GM19025 (cell line): Measurements from ENCODE around the gene FNIP1.
A peak's percentile ranks its signal among the peaks of the same experiment; 100 is the strongest.
"Not testable (repeated sequence)": the region's sequence is repeated elsewhere in the genome, so short reads cannot be mapped to it uniquely, and the experiment has no call there.

Experiments used
- ATAC-seq: cut with Tn5 transposase; IDR thresholded peaks from one replicate; pipeline ENCODE4 v1.9.1; 2021; ENCODE audit warnings: mild to moderate bottlenecking, low read depth, moderate library complexity; ENCODE audit not compliant: unreplicated experiment

FNIP1 gene

GRCh38 chr5:131694926-131695325, 101.9 kb downstream of the FNIP1 start:
- no peak for ATAC-seq

GRCh38 chr5:131693894-131694293, 102.9 kb downstream of the FNIP1 start:
- no peak for ATAC-seq

- ATAC-seq: no peak
Measured at GRCh38 chr5:131685516-131686171, 111.2 kb downstream of the FNIP1 start.

DNA sequence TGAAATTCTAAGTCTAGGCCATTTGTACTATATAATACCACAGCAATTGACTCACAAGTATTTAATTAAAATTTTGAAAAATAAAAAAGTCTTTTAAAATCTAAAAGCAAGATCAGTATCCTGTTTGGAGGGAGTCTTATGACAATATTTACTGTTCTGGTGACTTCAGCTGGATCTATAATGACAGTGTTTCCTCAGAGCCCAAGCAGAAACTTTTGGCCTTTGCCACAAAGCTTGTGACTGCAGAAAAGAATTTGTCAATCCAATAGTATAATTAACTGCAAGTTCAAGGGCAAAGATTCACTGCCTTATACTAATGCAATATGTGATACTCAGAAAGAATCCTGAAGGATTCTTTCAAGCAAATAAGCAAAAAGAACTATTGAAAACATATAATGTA, 112.2 kb downstream of the FNIP1 start:
- no peak for ATAC-seq

GRCh38 chr5:131684051-131684450, 112.8 kb downstream of the FNIP1 start:
- ATAC-seq: no peak

GRCh38 chr5:131682826-131683225, 114.0 kb downstream of the FNIP1 start:
- no peak for ATAC-seq

DNA sequence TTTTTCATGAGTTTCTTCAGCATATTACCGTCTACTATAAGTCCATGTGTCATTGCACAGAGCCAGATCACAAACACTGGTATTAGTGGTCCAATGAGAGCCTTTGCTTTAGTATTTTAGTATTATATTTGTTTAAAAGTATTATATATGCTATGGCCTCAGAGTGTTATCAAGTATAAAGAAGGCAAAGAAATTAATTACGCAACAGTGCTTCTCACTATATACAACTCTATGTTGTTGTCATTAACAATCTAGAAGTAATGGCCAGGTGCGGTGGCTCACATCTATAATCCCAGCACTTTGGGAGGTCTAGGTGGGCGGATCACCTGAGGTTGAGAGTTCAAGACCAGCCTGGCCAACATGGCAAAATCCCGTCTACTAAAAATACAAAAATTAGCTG, 114.6 kb downstream of the FNIP1 start:
- no peak for ATAC-seq

GRCh38 chr5:131679911-131680310, 116.9 kb downstream of the FNIP1 start:
- ATAC-seq: no peak

GRCh38 chr5:131678273-131678672, 118.5 kb downstream of the FNIP1 start:
- ATAC-seq: not testable (repeated sequence)

GRCh38 chr5:131677115-131677514, 119.7 kb downstream of the FNIP1 start:
- no peak for ATAC-seq

DNA sequence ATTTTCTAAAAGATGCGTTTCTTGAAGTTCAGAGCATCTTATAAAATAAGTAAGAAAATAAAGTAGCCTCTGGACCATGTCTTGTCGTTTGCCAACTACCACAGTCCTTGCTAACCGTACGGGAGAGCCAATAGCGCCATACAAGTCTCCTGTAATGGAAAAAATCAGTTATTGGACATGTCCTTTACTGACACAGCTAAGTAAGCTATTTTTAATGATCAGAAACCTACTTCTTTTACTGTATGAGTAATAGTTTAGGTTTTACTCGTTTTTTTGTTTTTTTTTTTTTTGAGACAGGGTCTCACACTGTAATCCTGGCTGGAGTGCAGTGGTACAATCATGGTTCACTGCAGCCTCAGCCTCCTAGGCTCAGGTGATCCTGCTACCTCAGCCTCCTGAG, 124.0 kb downstream of the FNIP1 start:
- ATAC-seq: no peak

DNA sequence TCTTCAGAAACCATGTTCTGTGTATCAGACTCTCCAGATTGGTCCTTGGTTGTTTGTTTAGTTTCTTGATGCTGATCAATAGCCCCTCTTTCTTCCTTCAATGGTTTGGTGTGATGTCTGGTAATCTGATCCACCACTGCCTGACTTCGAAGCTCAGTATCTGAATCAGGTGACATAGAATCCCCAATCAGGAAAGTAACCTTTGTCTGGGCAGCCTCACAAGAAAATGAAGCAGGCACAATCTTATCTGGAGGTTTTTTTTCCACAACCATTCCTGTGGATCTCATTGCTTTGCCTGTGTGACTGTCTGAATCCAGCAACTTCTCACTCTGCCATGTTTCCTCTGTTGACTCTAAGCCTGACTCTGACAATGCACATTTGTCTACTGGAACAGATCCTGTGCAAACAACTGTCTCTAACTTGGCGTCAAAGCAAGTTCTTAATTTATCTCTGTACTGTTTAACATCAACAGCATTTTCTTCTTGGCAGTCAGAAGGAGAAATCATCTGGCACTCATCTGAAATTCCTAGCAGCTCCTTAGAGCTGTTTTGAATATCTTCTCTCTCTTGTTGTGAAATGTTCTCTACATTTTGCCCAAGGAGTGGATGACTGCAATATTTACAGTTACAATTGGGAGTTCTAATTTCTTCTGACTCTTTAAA, 124.7 kb downstream of the FNIP1 start:
- ATAC-seq: no peak

DNA sequence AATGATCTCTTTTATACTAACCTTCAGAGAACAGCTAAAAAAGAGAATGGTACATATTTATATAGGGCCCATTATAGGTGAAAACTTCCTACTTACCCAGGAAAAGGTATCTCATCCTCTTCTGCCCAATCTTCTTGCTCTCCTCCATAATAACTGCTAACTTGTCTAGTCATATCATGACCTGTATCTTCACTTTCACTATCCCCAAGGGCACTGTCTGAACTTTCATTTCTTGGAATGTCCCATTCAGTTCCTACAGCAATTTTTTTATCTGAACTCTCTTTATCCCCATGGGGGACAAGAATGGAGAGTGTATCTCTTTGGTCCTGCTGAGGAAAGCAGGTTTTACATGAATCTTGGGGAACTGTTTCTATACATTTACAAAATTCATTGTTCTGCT, 125.4 kb downstream of the FNIP1 start:
- peak; percentile 43 for ATAC-seq

DNA sequence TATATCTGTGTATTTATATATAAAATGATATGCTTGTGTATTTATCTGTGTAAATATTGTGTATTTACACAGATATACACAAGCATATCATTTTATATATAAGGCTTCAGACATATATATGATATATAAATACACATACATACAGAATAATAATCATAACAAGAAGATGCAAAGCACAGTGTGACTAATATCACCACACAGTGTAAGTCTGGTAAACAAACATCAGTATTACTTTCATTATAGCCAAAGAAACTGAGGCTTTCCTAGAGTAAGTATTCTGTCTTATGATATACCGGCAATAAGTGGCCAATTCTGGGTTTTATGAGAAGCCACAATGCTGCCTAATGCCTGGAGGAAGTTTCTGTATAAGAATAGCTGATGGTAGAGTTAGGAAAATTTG, 131.9 kb downstream of the FNIP1 start:
- no peak for ATAC-seq

DNA sequence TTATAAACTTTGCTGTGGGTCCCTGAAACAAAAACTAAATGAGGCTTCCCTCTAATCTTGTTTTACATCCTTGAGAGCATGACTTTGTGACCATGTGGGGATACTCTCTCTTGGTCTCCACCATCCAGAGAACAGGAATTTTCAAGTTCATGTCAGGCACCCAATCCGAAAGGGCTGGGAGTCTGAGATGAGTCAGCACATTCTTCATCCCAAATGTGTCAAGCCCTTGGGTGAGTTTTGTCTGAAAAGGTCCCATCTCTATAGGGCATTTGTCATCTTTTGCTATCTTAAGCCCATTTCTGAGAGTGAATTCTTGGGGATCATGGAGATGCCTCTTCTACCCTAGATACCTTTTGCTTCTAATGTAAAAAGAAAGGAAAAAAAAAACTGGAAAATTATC, 134.9 kb downstream of the FNIP1 start:
- ATAC-seq: no peak

DNA sequence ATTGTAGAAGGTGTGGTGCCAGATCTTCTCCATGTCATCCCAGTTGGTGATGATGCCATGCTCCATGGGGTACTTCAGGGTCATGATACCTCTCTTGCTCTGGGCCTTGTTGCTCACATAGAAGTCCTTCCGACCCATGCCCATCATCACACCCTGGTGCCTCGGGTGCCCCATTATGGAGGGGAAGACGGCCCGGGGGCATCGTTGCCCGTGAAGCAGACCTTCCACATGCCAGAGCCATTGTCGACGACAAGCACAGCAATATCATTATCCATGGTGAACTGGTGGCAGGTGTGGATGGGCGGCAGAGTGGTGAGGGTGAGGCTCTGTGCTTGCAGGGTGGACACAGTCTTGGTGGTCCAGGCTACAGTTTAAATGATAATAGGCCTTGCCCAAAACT, 137.0 kb downstream of the FNIP1 start:
- no peak for ATAC-seq

- ATAC-seq: no peak
Measured at GRCh38 chr5:131659290-131659689, 137.5 kb downstream of the FNIP1 start.

- ATAC-seq: no peak
Measured at GRCh38 chr5:131654776-131655175, 142.0 kb downstream of the FNIP1 start.

DNA sequence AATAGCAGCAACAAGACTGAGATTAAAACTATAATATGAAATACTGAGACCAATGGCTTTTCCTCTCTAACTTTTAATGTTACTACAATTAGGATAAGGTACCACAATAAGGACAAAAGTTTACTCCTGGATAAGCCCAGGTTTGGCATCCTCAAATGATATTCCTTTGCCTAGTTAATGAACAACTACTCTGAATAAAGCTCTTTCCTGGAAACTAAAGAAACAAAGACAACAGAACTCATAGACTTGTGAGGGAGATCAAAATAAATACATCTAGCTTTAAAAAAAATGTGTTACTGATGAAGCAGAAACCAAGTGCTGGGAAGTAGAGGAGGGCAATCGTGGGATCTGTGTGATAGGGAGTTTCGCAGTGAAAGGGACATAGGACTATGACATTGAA, 142.5 kb downstream of the FNIP1 start:
- no peak for ATAC-seq

DNA sequence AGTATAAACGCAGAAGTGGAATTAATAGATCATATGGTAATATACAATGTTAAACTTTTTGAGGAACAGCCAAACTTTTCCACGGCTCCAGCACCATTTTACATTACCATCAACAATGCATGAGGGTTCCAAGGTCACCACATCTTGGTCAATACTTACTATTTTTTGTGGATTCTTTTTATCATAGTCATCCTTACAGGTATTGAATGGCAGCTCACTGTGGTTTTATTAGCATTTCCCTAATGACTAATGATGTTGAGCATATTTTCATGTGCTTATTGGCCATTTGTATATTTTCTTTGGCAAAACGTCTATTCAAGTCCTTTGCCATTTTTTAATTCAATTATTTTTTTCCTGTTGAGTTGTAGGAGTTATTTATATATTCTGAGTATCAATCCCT, 147.7 kb downstream of the FNIP1 start:
- ATAC-seq: no peak

DNA sequence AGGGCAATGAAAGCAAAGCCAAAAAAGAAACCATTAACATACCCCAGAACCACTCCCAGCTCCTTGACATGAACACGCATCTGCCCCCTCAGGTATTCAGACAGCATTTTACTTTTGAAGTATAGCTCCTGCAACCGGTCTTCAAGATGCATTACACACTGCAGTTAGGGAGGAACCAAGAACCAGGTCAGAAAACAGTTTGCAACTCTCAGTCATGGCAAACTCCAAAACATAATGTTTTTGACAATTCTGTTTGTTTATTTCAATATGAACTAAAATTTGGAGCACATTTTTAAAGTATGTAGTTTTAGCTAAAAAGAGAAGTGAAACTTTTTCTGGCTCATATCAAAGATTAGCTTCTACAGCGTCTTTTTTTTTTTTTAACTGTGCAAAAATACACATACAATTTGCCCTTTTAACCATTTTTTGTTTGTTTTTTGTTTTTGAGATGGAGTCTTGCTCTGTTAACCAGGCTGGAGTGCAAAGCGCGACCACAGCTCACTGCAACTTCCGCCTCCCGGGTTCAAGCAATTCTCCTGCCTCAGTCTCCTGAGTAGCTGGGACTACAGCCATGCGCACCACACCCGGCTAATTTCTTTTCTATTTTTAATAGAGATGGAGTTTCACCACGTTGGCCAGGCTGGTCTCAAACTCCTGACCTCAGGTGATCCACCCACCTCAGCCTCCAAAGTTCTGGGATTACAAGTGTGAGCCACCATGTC, 149.6 kb downstream of the FNIP1 start:
- no peak for ATAC-seq

DNA sequence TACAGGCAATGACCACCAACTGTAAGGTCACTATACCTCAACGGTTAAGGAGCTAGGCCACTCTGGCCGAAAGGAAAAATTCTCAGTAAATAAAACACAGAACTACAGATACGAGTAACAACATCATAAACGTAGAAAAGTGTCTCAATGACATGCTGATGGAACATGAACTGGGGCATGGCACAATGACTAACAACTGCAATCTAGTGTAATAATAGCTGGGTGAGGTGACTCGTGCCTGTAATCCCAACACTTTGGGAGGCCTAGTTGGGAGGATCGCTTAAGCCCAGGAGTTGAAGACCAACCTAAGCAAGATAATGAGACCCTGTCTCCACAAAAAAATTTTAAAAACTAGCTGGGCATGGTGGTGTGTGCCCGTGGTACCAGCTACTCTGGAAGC, 152.0 kb downstream of the FNIP1 start:
- ATAC-seq: no peak
